GM19438 (cell line): ENCODE results near the gene CCDC97.
"Not testable (repeated sequence)": the region's sequence is repeated elsewhere in the genome, so short reads cannot be mapped to it uniquely, and the experiment has no call there.

ENCODE experiments used
- ATAC-seq: cut with Tn5 transposase; IDR thresholded peaks from one replicate; pipeline ENCODE4 v1.9.1; 2021; ENCODE audit warnings: low read depth; ENCODE audit not compliant: unreplicated experiment

The CCDC97 gene

GRCh38 chr19:41330946-41331678 lies 21.1 kb downstream of the CCDC97 start:
- no peak for ATAC-seq

GRCh38 chr19:41332000-41332399 lies 22.0 kb downstream of the CCDC97 start:
- no peak for ATAC-seq

GRCh38 chr19:41332468-41332867 lies 22.5 kb downstream of the CCDC97 start:
- ATAC-seq: no peak

- no peak for ATAC-seq
Measured at GRCh38 chr19:41334793-41335192, 24.8 kb downstream of the CCDC97 start.

GRCh38 chr19:41335467-41335866 lies 25.5 kb downstream of the CCDC97 start:
- ATAC-seq: no peak

GRCh38 chr19:41339936-41340335 lies 30.0 kb downstream of the CCDC97 start:
- no peak for ATAC-seq

GRCh38 chr19:41341669-41342490 lies 31.9 kb downstream of the CCDC97 start:
- ATAC-seq: no peak

- no peak for ATAC-seq
Measured at GRCh38 chr19:41344162-41344561, 34.2 kb downstream of the CCDC97 start.

- ATAC-seq: not testable (repeated sequence)
Measured at GRCh38 chr19:41346916-41347315, 36.9 kb downstream of the CCDC97 start.

- ATAC-seq: peak; percentile 1
Measured at GRCh38 chr19:41350735-41351338, 40.9 kb downstream of the CCDC97 start.

- peak; percentile 42 for ATAC-seq
Measured at GRCh38 chr19:41351339-41352245, 41.6 kb downstream of the CCDC97 start.

- ATAC-seq: no peak
Measured at GRCh38 chr19:41352279-41352608, 42.3 kb downstream of the CCDC97 start.

- ATAC-seq: no peak
Measured at GRCh38 chr19:41352609-41353465, 42.9 kb downstream of the CCDC97 start.

GRCh38 chr19:41353466-41354342 lies 43.7 kb downstream of the CCDC97 start, which contains the start of gene TGFB1:
Gene TGFB1, minus strand, starts transcription at chr19:41353922. Its CDS starts 878 bp downstream, at chr19:41353044.
- peak; percentile 48 for ATAC-seq

- ATAC-seq: no peak
Measured at GRCh38 chr19:41354343-41354953, 44.5 kb downstream of the CCDC97 start.

- ATAC-seq: no peak
Measured at GRCh38 chr19:41355035-41355434, 45.1 kb downstream of the CCDC97 start.

GRCh38 chr19:41355802-41356201 lies 45.8 kb downstream of the CCDC97 start:
- no peak for ATAC-seq
